ENCODE measurements around the gene JPH4.

Gene JPH4

GRCh38 chr14:23561873-23562821, 16.4 kb downstream of the JPH4 start:
- DNase-seq: no peak

- no peak for DNase-seq
Measured at GRCh38 chr14:23561259-23561658, 17.3 kb downstream of the JPH4 start.

GRCh38 chr14:23559926-23560520, 18.6 kb downstream of the JPH4 start:
- DNase-seq: no peak

GRCh38 chr14:23559010-23559925, 19.3 kb downstream of the JPH4 start:
- DNase-seq: peak; percentile 63

GRCh38 chr14:23558346-23559009, 20.1 kb downstream of the JPH4 start:
- no peak for DNase-seq

GRCh38 chr14:23557946-23558345, 20.6 kb downstream of the JPH4 start:
- no peak for DNase-seq

GRCh38 chr14:23557521-23557920, 21.1 kb downstream of the JPH4 start:
- no peak for DNase-seq

GRCh38 chr14:23556700-23557440, 21.7 kb downstream of the JPH4 start:
- DNase-seq: no peak

GRCh38 chr14:23555882-23556699, 22.5 kb downstream of the JPH4 start, which contains the start of gene THTPA:
Gene THTPA (plus strand): TSS chr14:23556271. CDS start chr14:23556758, 487 bp downstream.
- peak; percentile 93 for DNase-seq

- DNase-seq: no peak
Measured at GRCh38 chr14:23555533-23555881, 23.1 kb downstream of the JPH4 start.

- peak; percentile 66 for DNase-seq
Measured at GRCh38 chr14:23551266-23552028, 27.1 kb downstream of the JPH4 start, which contains the start of gene ZFHX2. Gene ZFHX2 (minus strand): TSS chr14:23551765. CDS start chr14:23535325, 16,440 bp downstream.

- DNase-seq: no peak
Measured at GRCh38 chr14:23550812-23551265, 27.8 kb downstream of the JPH4 start.

- DNase-seq: no peak
Measured at GRCh38 chr14:23550131-23550811, 28.3 kb downstream of the JPH4 start.

GRCh38 chr14:23548351-23549318, 30.0 kb downstream of the JPH4 start:
- no peak for DNase-seq

- DNase-seq: no peak
Measured at GRCh38 chr14:23547924-23548323, 30.7 kb downstream of the JPH4 start.

- no peak for DNase-seq
Measured at GRCh38 chr14:23546450-23547035, 32.0 kb downstream of the JPH4 start.

GRCh38 chr14:23545740-23546365, 32.7 kb downstream of the JPH4 start:
- no peak for DNase-seq
